BJ (cell line): Measurements from ENCODE around the gene SPINT2. TPM values are rescaled to one million over a fixed set of nuclear protein-coding genes. Genes with fewer than 3 reads are reported as not detected.

ENCODE experiments used
- CTCF ChIA-PET: fragments of 350-600 bp; formaldehyde crosslinking; extraction: SDS; loops from one replicate; lab custom pipeline; 2021; ENCODE audit warnings: antibody characterized with exemption, inconsistent platforms; lab: Yijun Ruan, JAX
- POLR2A ChIA-PET: fragments of 300-600 bp; sonication (Branson Sonifier 250); formaldehyde crosslinking; extraction: SDS; loops from one replicate; lab custom pipeline; 2021; ENCODE audit warnings: antibody characterized with exemption; lab: Charles Lee
- DNase-seq: peaks from one replicate; pipeline ENCODE4 v3.0.0-alpha.2; 2011; ENCODE audit warnings: low read depth
- H3K27me3 ChIP-seq: 2 replicates; pipeline ENCODE4 v1.6.0; 2011; ENCODE audit warnings: low read length; ENCODE audit not compliant: control insufficient read depth, insufficient read depth
- H3K36me3 ChIP-seq: 2 replicates; pipeline ENCODE4 v1.5.1; 2011; ENCODE audit warnings: low read length; ENCODE audit not compliant: control insufficient read depth, insufficient read depth
- H3K4me3 ChIP-seq: 2 replicates; pipeline ENCODE4 v1.5.1; 2011; ENCODE audit warnings: low read depth, mild to moderate bottlenecking, control low read depth, low read length
- CTCF ChIP-seq: IDR thresholded peaks from 2 replicates; pipeline ENCODE4 v1.5.1; 2011; ENCODE audit warnings: low read depth, mild to moderate bottlenecking, control low read depth, inconsistent platforms, low read length, moderate library complexity; ENCODE audit not compliant: insufficient read depth
- polyA plus RNA-seq: library from polyadenylated mRNA; depleted of rRNA; stranded (reverse); fragments of >200 nt; gene quantifications from 2 replicates; pipeline ENCODE4 v1.2.3, GENCODE V29; 2011

The SPINT2 gene
- polyA plus RNA-seq, 1 experiment, result 45.5 TPM

GRCh38 chr19:38306236-38306635, 41.9 kb downstream of the SPINT2 start:
- DNase-seq, result no peak
- H3K4me3 ChIP-seq, result no peak overlapping the region
- peaks cover 8% of the 10 kb centered on the region for H3K36me3 ChIP-seq
- TF ChIP-seq CTCF, result no peak
- no peaks in the 10 kb centered on the region for H3K27me3 ChIP-seq
- POLR2A ChIA-PET, result no interaction called here
- CTCF ChIA-PET, result no interaction called here

GRCh38 chr19:38307076-38307475, 42.7 kb downstream of the SPINT2 start:
- no peak overlapping the region for H3K4me3 ChIP-seq
- H3K27me3 ChIP-seq, result no peaks in the 10 kb centered on the region
- H3K36me3 ChIP-seq, result peaks cover 8% of the 10 kb centered on the region
- DNase-seq, result no peak
- ChIA-PET POLR2A (no interaction called here), CTCF (no interaction called here)
- no peak for TF ChIP-seq CTCF

- Histone ChIP-seq H3K36me3 (peaks cover 8% of the 10 kb centered on the region), H3K4me3 (no peak overlapping the region), H3K27me3 (no peaks in the 10 kb centered on the region)
- ChIA-PET CTCF (no interaction called here), POLR2A (no interaction called here)
- TF ChIP-seq CTCF, result no peak
- DNase-seq, result no peak
Measured at GRCh38 chr19:38307597-38307996, 43.2 kb downstream of the SPINT2 start.

- CTCF ChIA-PET, result no interaction called here
- DNase-seq, result no peak
- no peak for TF ChIP-seq CTCF
- Histone ChIP-seq H3K4me3 (no peak overlapping the region), H3K36me3 (peaks cover 8% of the 10 kb centered on the region), H3K27me3 (no peaks in the 10 kb centered on the region)
- POLR2A ChIA-PET, result no interaction called here
Measured at GRCh38 chr19:38308006-38308766, 43.8 kb downstream of the SPINT2 start.

- CTCF ChIA-PET, result interaction anchor here (1.0 kb wide), 1 partner anchor 65 kb away, joined by 3 read pairs; no protein-coding TSS in a partner anchor
Measured at GRCh38 chr19:38308926-38309614, 44.7 kb downstream of the SPINT2 start.

More at GRCh38 chr19:38308926-38309614, 44.7 kb downstream of the SPINT2 start:
- Histone ChIP-seq H3K4me3 (no peak overlapping the region), H3K36me3 (peaks cover 8% of the 10 kb centered on the region), H3K27me3 (no peaks in the 10 kb centered on the region)
- TF ChIP-seq CTCF, result no peak
- no peak for DNase-seq
- POLR2A ChIA-PET, result no interaction called here
